ENCODE results near the gene SH3BP5.

SH3BP5 gene

GRCh38 chr3:15324379-15324808 lies 8.0 kb downstream of the SH3BP5 start:
- DNase-seq, result no peak

- no peak for DNase-seq
Observed at GRCh38 chr3:15323063-15323462, 9.3 kb downstream of the SH3BP5 start.

GRCh38 chr3:15321349-15321748 lies 11.0 kb downstream of the SH3BP5 start:
- DNase-seq, result no peak

GRCh38 chr3:15319575-15319974 lies 12.8 kb downstream of the SH3BP5 start:
- DNase-seq, result no peak

GRCh38 chr3:15319136-15319535 lies 13.2 kb downstream of the SH3BP5 start:
- no peak for DNase-seq

GRCh38 chr3:15318661-15319060 lies 13.7 kb downstream of the SH3BP5 start:
- no peak for DNase-seq

- DNase-seq, result no peak
Observed at GRCh38 chr3:15316998-15317435, 15.4 kb downstream of the SH3BP5 start.

- DNase-seq, result no peak
Observed at GRCh38 chr3:15315003-15315402, 17.4 kb downstream of the SH3BP5 start.

GRCh38 chr3:15314276-15314675 lies 18.1 kb downstream of the SH3BP5 start:
- DNase-seq, result no peak

- no peak for DNase-seq
Observed at GRCh38 chr3:15313461-15313860, 18.9 kb downstream of the SH3BP5 start.

- DNase-seq, result no peak
Observed at GRCh38 chr3:15312550-15312949, 19.8 kb downstream of the SH3BP5 start.

- DNase-seq, result peak; percentile 67 to 73
Observed at GRCh38 chr3:15310491-15311370, 21.7 kb downstream of the SH3BP5 start.

- DNase-seq, result peak; percentile 64 to 73
Observed at GRCh38 chr3:15309662-15310335, 22.6 kb downstream of the SH3BP5 start.

- DNase-seq, result no peak
Observed at GRCh38 chr3:15307580-15307979, 24.8 kb downstream of the SH3BP5 start.

- no peak for DNase-seq
Observed at GRCh38 chr3:15306979-15307359, 25.4 kb downstream of the SH3BP5 start.

- DNase-seq, result no peak
Observed at GRCh38 chr3:15305359-15305844, 27.0 kb downstream of the SH3BP5 start.

- DNase-seq, result no peak
Observed at GRCh38 chr3:15303728-15304127, 28.7 kb downstream of the SH3BP5 start.

GRCh38 chr3:15303216-15303615 lies 29.2 kb downstream of the SH3BP5 start:
- no peak for DNase-seq

GRCh38 chr3:15301761-15302160 lies 30.6 kb downstream of the SH3BP5 start:
- DNase-seq, result no peak

- DNase-seq, result no peak
Observed at GRCh38 chr3:15300323-15301078, 31.9 kb downstream of the SH3BP5 start.

- DNase-seq, result no peak
Observed at GRCh38 chr3:15299036-15299435, 33.4 kb downstream of the SH3BP5 start.

GRCh38 chr3:15298504-15298903 lies 33.9 kb downstream of the SH3BP5 start:
- DNase-seq, result no peak

Data from activated T-cell treated with anti-CD3 and anti-CD28 coated beads, Interleukin-2, amount 50 U/mL, for 48 hours (primary cell).